Smooth muscle cell of the coronary artery (primary cell): Measurements from ENCODE around the gene HABP4. TPM values are rescaled to one million over a fixed set of nuclear protein-coding genes. Genes with fewer than 3 reads are reported as not detected.

Experiments
- total RNA-seq: library from RNA; depleted of rRNA; stranded (reverse); fragments of >200 nt; gene quantifications from 2 replicates; pipeline ENCODE4 v1.2.3, GENCODE V29; 2014; ENCODE audit warnings: low replicate concordance

The HABP4 gene, protein sequence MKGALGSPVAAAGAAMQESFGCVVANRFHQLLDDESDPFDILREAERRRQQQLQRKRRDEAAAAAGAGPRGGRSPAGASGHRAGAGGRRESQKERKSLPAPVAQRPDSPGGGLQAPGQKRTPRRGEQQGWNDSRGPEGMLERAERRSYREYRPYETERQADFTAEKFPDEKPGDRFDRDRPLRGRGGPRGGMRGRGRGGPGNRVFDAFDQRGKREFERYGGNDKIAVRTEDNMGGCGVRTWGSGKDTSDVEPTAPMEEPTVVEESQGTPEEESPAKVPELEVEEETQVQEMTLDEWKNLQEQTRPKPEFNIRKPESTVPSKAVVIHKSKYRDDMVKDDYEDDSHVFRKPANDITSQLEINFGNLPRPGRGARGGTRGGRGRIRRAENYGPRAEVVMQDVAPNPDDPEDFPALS
- 15.7 and 19.7 TPM in 2 replicates for total RNA-seq

DNA sequence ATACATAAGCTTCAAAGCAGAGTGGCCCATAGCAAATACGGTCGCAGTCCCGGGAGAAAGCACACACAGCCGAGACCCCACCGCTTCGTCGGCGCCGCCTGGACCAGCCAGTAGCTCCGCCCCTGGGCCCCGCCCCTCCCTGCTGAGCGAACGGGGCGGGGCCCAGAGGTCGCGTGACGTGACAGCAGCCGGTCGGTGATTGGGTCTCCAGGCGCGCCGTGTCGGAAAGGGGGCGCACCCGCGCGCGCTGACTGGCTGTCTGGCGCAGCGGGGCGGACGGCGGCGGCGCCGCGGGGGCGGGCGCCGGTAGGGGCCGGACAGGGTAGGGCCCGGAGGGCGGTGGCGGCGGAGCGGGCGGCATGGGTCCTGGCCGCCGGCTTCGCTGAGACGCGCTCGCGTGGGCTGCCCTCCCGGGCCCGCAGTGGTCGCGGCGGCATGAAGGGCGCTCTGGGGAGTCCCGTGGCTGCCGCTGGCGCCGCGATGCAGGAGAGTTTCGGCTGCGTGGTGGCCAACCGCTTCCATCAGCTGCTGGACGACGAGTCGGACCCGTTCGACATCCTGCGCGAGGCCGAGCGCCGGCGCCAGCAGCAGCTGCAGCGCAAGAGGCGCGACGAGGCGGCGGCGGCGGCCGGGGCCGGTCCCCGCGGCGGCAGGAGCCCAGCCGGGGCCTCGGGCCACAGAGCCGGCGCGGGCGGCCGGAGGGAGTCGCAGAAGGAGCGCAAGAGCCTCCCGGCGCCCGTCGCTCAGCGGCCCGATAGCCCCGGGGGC is at the start of gene HABP4:
HABP4 (plus strand) TSS at position 325 of the 768 bp plus-strand sequence; CDS start at position 436, 111 bp downstream.

DNA sequence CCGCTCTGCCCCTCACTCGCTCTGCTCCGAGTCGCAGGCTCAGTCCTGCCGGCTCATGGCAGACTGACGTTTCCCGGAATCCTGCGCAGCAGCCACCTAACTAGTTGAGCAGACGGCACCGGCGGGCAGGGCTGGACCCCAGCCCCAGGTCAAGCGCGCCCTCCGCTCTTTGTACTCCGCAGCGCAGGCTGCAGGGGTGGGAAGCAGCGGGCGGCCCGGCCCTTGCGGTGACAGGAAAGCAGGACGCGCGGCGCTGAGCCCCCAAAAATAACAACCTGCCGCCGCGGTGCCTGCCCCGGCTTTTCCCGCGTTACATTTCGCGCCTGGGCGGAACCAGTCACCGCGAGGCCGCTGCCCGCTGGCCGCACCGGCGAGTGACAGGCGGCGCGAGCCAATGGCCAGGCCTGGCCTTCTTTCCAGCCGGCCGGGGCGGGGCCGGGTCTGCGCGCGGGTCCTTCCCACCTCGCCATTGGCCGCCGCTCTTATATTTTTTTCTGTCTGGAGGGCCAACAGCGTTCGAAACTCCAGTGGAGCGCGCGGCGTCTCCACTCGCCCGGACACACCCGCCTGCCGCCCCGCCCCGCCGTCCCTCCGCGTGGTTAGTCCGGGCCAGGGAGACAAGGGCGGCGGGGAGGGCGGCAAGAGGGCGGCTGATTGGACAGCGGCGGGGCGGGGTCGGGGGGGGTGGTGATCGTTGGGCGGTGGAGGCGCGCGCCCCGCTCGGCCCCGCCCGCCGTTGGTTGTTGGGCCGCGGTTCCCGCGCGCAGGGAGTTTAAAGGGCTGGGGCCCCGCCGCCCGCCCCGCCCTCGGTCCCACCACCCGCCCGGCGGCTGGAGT is 31.7 kb upstream of the HABP4 start, which contains the start of gene ZNF367:
ZNF367 (minus strand) TSS at position 288 of the 837 bp plus-strand sequence. CDS start 338 bp downstream, outside the sequence.

Other genes starting within 250 kb of the HABP4 start
- gene HSD17B3, start 148.0 kb upstream of the HABP4 start, total RNA-seq, result not detected in 2 replicates
- gene SLC35D2, start 66.5 kb upstream of the HABP4 start, total RNA-seq, result 8.1 and 12.8 TPM in 2 replicates
- 0.47 and 1.5 TPM in 2 replicates for gene ZNF367, start 31.8 kb upstream of the HABP4 start, total RNA-seq
- gene CDC14B, start 169.7 kb downstream of the HABP4 start, total RNA-seq, result 13.5 and 62.1 TPM in 2 replicates
- 12.1 and 21.6 TPM in 2 replicates for gene PRXL2C, start 205.1 kb downstream of the HABP4 start, total RNA-seq